ENCODE results near the gene RAB14.

DNA sequence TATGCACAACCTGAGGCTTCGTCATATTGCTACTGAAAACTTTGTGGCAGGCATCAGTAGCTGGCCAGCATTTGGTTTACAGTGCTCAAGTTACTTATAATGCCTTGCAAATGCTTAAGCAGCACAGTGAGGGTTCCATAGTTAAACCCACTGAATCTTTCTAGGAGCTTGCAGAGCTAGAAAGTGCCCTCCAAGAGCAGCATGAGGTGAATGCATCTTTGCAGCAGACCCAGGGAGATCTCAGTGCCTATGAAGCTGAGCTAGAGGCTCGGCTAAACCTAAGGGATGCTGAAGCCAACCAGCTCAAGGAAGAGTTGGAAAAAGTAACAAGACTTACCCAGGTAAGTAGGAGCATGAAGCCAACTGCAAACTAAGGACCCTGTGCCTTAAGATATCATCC is 66.0 kb downstream of the RAB14 start:
- TF ChIP-seq SUZ12 (IDR thresholded peaks at IDR 0.05; ENCODE audit: extremely low read depth, insufficient read depth, insufficient read length), result no peak
- no peak for TF ChIP-seq ZNF274 (IDR thresholded peaks at IDR 0.05; ENCODE audit: low read depth, low read length)
- no peak for TF ChIP-seq YY1 (IDR thresholded peaks at IDR 0.05; ENCODE audit: insufficient read depth, insufficient read length)

Data from NT2/D1 (cell line).